ENCODE measurements around the gene SSR1.

GRCh38 chr6:7241160-7241559 is 71.8 kb downstream of the SSR1 start:
- no peak for TF ChIP-seq POLR2AphosphoS5 (IDR thresholded peaks at IDR 0.05)
- no peak for TF ChIP-seq POLR2A (IDR thresholded peaks at IDR 0.05)

All from transverse colon (tissue), 3 donors.